ENCODE results near the gene RIMS4. TPM values are rescaled to one million over a fixed set of nuclear protein-coding genes. Genes with fewer than 3 reads are reported as not detected.

Gene RIMS4
- total and polyA plus RNA-seq, 4 donors, result not detected

DNA sequence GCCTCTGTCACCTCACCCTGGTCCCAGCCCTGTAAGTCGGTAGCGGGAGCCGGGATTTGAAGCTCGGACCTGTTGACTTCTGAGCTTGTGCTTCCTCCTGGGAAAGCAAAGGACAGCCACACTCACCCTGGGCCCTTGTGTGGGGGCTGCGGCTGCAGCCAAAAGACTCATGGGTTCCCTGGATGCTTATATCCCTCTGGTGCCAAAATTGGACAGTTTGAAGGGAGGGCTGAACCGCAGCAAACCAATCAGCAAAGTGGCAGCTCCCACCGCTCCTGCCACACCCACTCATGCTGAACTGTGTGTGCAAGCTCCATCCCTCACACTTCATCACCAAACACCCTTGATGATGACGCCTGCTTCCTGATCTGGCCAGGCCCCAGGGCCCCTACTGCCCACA is 99.1 kb downstream of the RIMS4 start (continued):
- TF ChIP-seq, protein P1, sequence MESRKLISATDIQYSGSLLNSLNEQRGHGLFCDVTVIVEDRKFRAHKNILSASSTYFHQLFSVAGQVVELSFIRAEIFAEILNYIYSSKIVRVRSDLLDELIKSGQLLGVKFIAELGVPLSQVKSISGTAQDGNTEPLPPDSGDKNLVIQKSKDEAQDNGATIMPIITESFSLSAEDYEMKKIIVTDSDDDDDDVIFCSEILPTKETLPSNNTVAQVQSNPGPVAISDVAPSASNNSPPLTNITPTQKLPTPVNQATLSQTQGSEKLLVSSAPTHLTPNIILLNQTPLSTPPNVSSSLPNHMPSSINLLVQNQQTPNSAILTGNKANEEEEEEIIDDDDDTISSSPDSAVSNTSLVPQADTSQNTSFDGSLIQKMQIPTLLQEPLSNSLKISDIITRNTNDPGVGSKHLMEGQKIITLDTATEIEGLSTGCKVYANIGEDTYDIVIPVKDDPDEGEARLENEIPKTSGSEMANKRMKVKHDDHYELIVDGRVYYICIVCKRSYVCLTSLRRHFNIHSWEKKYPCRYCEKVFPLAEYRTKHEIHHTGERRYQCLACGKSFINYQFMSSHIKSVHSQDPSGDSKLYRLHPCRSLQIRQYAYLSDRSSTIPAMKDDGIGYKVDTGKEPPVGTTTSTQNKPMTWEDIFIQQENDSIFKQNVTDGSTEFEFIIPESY (IDR thresholded peaks at IDR 0.05), result no peak
- TF ChIP-seq, protein P2, sequence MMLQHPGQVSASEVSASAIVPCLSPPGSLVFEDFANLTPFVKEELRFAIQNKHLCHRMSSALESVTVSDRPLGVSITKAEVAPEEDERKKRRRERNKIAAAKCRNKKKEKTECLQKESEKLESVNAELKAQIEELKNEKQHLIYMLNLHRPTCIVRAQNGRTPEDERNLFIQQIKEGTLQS (IDR thresholded peaks at IDR 0.05), result no peak

DNA sequence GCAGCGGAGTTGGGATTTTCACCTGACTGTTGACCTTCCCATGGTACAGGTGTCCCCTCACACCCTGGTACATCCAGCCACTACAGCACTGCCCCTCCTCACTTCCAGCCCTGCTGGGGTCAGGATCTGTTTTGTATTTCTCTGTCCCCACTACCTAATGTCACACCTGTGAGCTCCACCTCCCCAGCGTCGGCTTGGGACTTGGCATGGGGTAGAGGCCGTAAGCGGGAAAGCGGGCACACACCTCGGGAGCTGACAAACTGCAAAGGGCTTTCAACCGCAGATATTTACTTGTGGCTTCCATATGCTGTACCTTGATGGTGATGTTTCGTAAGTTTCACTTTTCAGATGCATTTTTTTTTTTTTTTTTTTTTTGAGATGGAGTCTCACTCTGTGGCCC is 100.5 kb downstream of the RIMS4 start:
- WGBS, result 94% methylated on average over 9 of the region's 9 CpGs
- Histone ChIP-seq H3K4me3 (ENCODE audit: low read depth in 1 of 3, low read length in 3 of 3) (no peak overlapping the region), H3K36me3 (ENCODE audit: control insufficient read depth in 4 of 4, insufficient read depth in 3 of 4, low read depth in 1 of 4, low read length in 3 of 4) (no peaks in the 10 kb centered on the region), H3K27ac (ENCODE audit: low read depth in 1 of 2, low read length in 2 of 2) (no peak overlapping the region), H3K9me3 (ENCODE audit: control insufficient read depth in 4 of 4, low read length in 3 of 4) (no peaks in the 10 kb centered on the region), H3K4me1 (ENCODE audit: control insufficient read depth in 4 of 4, insufficient read depth in 4 of 4, low read length in 3 of 4) (peaks cover 0 to 5% (median 0%) of the 10 kb centered on the region in 4 donors), H3K9ac (ENCODE audit: low read depth in 1 of 2, low read length in 2 of 2) (no peak overlapping the region), H3K27me3 (ENCODE audit: control insufficient read depth in 4 of 4, insufficient read depth in 4 of 4, low read length in 3 of 4) (no peaks in the 10 kb centered on the region)
- TF ChIP-seq SP1 (IDR thresholded peaks at IDR 0.05) (no peak), RAD21 (IDR thresholded peaks at IDR 0.05) (no peak), EGR1 (IDR thresholded peaks at IDR 0.05; ENCODE audit: low read depth in 2 of 2) (no peak), RXRA (IDR thresholded peaks at IDR 0.05) (no peak), FOXA2 (IDR thresholded peaks at IDR 0.05) (no peak), GABPA (IDR thresholded peaks at IDR 0.05 in 1 of 2, conservative IDR thresholded peaks at IDR 0.05 in 1 of 2) (no peak), YY1 (IDR thresholded peaks at IDR 0.05) (no peak), HNF4G (IDR thresholded peaks at IDR 0.05) (no peak)
- TF ChIP-seq, protein P3, sequence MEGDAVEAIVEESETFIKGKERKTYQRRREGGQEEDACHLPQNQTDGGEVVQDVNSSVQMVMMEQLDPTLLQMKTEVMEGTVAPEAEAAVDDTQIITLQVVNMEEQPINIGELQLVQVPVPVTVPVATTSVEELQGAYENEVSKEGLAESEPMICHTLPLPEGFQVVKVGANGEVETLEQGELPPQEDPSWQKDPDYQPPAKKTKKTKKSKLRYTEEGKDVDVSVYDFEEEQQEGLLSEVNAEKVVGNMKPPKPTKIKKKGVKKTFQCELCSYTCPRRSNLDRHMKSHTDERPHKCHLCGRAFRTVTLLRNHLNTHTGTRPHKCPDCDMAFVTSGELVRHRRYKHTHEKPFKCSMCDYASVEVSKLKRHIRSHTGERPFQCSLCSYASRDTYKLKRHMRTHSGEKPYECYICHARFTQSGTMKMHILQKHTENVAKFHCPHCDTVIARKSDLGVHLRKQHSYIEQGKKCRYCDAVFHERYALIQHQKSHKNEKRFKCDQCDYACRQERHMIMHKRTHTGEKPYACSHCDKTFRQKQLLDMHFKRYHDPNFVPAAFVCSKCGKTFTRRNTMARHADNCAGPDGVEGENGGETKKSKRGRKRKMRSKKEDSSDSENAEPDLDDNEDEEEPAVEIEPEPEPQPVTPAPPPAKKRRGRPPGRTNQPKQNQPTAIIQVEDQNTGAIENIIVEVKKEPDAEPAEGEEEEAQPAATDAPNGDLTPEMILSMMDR (IDR thresholded peaks at IDR 0.05; ENCODE audit: low read depth, low read length, missing input control), result no peak
- TF ChIP-seq, protein P4, sequence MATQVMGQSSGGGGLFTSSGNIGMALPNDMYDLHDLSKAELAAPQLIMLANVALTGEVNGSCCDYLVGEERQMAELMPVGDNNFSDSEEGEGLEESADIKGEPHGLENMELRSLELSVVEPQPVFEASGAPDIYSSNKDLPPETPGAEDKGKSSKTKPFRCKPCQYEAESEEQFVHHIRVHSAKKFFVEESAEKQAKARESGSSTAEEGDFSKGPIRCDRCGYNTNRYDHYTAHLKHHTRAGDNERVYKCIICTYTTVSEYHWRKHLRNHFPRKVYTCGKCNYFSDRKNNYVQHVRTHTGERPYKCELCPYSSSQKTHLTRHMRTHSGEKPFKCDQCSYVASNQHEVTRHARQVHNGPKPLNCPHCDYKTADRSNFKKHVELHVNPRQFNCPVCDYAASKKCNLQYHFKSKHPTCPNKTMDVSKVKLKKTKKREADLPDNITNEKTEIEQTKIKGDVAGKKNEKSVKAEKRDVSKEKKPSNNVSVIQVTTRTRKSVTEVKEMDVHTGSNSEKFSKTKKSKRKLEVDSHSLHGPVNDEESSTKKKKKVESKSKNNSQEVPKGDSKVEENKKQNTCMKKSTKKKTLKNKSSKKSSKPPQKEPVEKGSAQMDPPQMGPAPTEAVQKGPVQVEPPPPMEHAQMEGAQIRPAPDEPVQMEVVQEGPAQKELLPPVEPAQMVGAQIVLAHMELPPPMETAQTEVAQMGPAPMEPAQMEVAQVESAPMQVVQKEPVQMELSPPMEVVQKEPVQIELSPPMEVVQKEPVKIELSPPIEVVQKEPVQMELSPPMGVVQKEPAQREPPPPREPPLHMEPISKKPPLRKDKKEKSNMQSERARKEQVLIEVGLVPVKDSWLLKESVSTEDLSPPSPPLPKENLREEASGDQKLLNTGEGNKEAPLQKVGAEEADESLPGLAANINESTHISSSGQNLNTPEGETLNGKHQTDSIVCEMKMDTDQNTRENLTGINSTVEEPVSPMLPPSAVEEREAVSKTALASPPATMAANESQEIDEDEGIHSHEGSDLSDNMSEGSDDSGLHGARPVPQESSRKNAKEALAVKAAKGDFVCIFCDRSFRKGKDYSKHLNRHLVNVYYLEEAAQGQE (IDR thresholded peaks at IDR 0.05), result no peak
- no peak for DNase-seq (ENCODE audit: low spot score)

DNA sequence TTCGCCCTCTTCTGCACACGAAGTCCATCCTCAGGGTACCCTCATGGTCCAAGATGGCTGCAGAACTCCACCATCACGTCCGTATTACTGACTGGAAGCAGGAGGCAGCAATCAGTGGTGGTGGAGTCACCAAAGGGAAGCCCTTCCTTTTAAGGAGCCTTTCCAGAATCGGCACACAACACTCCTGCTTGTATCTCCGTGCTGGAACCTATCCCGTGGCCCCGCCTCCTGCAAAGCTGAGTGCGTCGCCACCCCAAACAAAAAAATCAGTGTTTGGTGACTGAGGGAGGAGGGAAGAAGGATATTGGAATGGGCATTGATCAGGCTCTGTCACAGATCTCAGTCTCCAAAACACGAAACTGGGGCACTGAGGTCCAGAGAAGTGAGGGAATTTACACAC is 101.0 kb downstream of the RIMS4 start:
- 82% methylated on average over 11 of the region's 11 CpGs for WGBS
- DNase-seq (ENCODE audit: low spot score), result no peak
- Histone ChIP-seq H3K4me3 (ENCODE audit: low read depth in 1 of 3, low read length in 3 of 3) (no peak overlapping the region), H3K9me3 (ENCODE audit: control insufficient read depth in 4 of 4, low read length in 3 of 4) (no peaks in the 10 kb centered on the region), H3K4me1 (ENCODE audit: control insufficient read depth in 4 of 4, insufficient read depth in 4 of 4, low read length in 3 of 4) (peaks cover 0 to under 1% (median 0%) of the 10 kb centered on the region in 4 donors), H3K36me3 (ENCODE audit: control insufficient read depth in 4 of 4, insufficient read depth in 3 of 4, low read depth in 1 of 4, low read length in 3 of 4) (no peaks in the 10 kb centered on the region), H3K27ac (ENCODE audit: low read depth in 1 of 2, low read length in 2 of 2) (no peak overlapping the region), H3K27me3 (ENCODE audit: control insufficient read depth in 4 of 4, insufficient read depth in 4 of 4, low read length in 3 of 4) (no peaks in the 10 kb centered on the region), H3K9ac (ENCODE audit: low read depth in 1 of 2, low read length in 2 of 2) (no peak overlapping the region)
- TF ChIP-seq RXRA (IDR thresholded peaks at IDR 0.05) (no peak), YY1 (IDR thresholded peaks at IDR 0.05) (no peak), SP1 (IDR thresholded peaks at IDR 0.05) (no peak), HNF4A (conservative IDR thresholded peaks at IDR 0.05) (no peak), FOXA1 (IDR thresholded peaks at IDR 0.05) (no peak)
- TF ChIP-seq, protein P3 (IDR thresholded peaks at IDR 0.05; ENCODE audit: low read depth, low read length, missing input control), result no peak
- TF ChIP-seq, protein P4 (IDR thresholded peaks at IDR 0.05), result no peak
- TF ChIP-seq, protein P5, sequence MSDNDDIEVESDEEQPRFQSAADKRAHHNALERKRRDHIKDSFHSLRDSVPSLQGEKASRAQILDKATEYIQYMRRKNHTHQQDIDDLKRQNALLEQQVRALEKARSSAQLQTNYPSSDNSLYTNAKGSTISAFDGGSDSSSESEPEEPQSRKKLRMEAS (IDR thresholded peaks at IDR 0.05), result no peak

Measured in liver (tissue), 9 donors.